Retinal pigment epithelial cell (primary cell): Measurements from ENCODE around the gene MYOG.

Source experiments
- DNase-seq: peaks from one replicate; pipeline ENCODE4 v3.0.0-alpha.2; 2010; ENCODE audit warnings: low read depth
- H3K4me3 ChIP-seq: 2 replicates; pipeline ENCODE4 v1.5.1; 2011; ENCODE audit warnings: mild to moderate bottlenecking, low read length, control low read depth, moderate library complexity
- TF ChIP-seq, protein P1 (sequence below): conservative IDR thresholded peaks from 2 replicates; pipeline ENCODE4 v1.5.1; 2011; ENCODE audit warnings: low read depth, low read length, control low read depth, inconsistent platforms

MYOG gene

GRCh38 chr1:203048086-203048485 is 37.7 kb downstream of the MYOG start:
- H3K4me3 ChIP-seq: no peak overlapping the region
- DNase-seq: no peak
- TF ChIP-seq, protein P1, sequence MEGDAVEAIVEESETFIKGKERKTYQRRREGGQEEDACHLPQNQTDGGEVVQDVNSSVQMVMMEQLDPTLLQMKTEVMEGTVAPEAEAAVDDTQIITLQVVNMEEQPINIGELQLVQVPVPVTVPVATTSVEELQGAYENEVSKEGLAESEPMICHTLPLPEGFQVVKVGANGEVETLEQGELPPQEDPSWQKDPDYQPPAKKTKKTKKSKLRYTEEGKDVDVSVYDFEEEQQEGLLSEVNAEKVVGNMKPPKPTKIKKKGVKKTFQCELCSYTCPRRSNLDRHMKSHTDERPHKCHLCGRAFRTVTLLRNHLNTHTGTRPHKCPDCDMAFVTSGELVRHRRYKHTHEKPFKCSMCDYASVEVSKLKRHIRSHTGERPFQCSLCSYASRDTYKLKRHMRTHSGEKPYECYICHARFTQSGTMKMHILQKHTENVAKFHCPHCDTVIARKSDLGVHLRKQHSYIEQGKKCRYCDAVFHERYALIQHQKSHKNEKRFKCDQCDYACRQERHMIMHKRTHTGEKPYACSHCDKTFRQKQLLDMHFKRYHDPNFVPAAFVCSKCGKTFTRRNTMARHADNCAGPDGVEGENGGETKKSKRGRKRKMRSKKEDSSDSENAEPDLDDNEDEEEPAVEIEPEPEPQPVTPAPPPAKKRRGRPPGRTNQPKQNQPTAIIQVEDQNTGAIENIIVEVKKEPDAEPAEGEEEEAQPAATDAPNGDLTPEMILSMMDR: no peak

GRCh38 chr1:203046984-203047630 is 38.7 kb downstream of the MYOG start:
- TF ChIP-seq, protein P1: no peak
- no peak overlapping the region for H3K4me3 ChIP-seq
- no peak for DNase-seq

DNA sequence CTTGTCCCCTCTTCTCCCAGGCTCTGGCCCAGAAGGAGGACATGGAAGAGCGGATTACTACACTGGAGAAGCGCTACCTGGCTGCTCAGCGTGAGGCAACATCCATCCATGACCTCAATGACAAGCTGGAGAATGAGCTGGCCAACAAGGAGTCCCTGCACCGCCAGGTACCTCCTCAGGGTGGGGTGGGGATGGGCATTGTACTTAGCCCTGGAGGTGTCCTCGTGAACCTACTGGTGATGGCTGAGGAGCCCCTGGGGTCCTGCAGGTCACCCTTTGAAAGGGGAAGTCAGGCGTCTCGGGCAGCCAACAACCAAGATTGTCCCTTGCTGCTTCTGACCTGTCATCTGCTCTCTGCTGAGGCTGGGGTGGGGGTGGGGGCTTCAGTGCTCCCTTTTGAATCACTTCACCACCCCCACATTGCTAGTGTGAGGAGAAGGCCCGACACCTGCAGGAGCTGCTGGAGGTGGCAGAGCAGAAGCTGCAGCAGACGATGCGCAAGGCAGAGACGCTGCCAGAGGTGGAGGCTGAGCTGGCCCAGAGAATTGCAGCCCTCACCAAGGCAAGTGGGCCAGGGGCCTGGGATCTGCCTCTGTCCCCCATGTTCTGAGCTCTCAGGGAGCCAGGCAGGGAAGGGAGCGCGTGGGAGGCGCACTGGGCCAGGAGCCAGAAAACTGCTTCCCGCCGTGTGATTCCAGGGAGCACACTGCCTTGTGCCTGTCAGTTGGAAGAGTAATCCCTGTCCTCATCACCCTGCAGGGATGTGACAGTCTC is 39.8 kb downstream of the MYOG start:
- no peak for DNase-seq
- TF ChIP-seq, protein P1: no peak
- H3K4me3 ChIP-seq: no peak overlapping the region

DNA sequence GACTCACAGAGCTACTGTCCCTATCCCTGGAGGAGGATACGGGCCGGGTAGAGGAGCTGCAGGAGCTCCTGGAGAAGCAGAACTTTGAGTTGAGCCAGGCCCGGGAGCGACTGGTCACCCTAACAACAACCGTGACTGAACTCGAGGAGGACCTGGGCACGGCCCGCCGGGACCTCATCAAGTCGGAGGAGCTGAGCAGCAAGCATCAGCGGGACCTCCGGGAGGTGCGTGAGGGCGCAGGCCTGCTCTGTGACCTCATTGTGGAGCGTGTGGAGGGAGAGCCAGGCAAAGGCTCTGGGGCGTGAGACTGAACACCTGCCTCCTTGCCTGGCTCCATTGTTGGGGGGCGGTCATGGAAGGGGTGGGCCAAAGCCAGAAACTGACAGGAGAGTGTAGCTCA is 40.5 kb downstream of the MYOG start:
- TF ChIP-seq, protein P1: no peak
- no peak overlapping the region for H3K4me3 ChIP-seq
- no peak for DNase-seq

GRCh38 chr1:203044546-203045250 is 41.1 kb downstream of the MYOG start:
- TF ChIP-seq, protein P1: no peak

DNA sequence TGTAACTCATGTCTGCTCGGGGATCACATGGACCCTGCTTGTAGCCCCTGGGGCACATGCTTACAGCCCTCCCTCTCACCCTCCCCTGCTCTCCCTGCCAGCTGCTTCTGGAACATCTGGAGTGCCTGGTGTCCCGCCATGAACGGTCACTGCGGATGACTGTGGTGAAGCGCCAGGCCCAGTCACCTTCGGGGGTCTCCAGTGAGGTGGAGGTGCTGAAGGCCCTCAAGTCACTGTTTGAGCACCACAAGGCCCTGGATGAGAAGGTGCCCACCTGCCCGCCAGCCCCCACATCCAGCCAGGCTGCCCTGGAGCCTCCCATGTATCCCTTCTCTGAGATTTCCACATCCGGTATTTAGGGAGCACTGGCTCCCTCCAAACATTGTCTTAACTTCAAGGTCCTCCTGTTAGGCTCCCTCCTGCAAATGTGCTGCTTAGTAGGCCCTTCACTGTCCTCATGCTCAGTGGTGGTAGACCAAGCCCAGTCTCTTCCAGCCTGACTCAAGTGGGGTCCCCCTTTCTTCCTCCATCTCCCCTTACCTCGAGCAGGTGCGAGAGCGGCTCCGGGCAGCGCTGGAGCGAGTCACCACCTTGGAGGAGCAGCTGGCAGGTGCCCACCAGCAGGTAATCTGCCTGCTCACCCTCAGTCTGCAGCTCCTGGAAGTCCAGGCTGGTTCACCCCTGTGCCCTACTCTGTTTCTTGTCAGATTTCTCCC is 41.8 kb downstream of the MYOG start:
- H3K4me3 ChIP-seq: no peak overlapping the region
- TF ChIP-seq, protein P1: no peak
- DNase-seq: no peak

More at GRCh38 chr1:203044546-203045250, 41.1 kb downstream of the MYOG start:
- H3K4me3 ChIP-seq: no peak overlapping the region
- no peak for DNase-seq
